Measurements from ENCODE around the gene TNFAIP2. TPM values are rescaled to one million over a fixed set of nuclear protein-coding genes. Genes with fewer than 3 reads are reported as not detected.

Gene TNFAIP2
- total and polyA plus RNA-seq, 2 experiments from 2014 or later = 9.6 to 51.8 TPM

GRCh38 chr14:103127861-103128598 is 4.8 kb downstream of the TNFAIP2 start:
- H3K4me3 ChIP-seq = no peak overlapping the region
- H3F3A ChIP-seq (ENCODE audit: insufficient read depth) = no peaks in the 10 kb centered on the region
- no peak overlapping the region for H3K9ac ChIP-seq
- in situ Hi-C loops (cut with MboI) = no loop called here
- 93% methylated on average over 16 of the region's 16 CpGs for WGBS, 2 experiments (ENCODE audit: low coverage in 1 of 2, low lambda C conversion rate in 2 of 2, missing lambda C conversion rate in 2 of 2)
- H3K4me1 ChIP-seq (ENCODE audit: insufficient read depth) = no peaks in the 10 kb centered on the region
- H3K4me2 ChIP-seq (ENCODE audit: unreplicated experiment) = no peak overlapping the region
- H3K27ac ChIP-seq = no peak overlapping the region
- TF ChIP-seq EZH2phosphoT487 (IDR thresholded peaks at IDR 0.05; ENCODE audit: insufficient read depth, low read depth) (no peak), EZH2 (IDR thresholded peaks at IDR 0.05; ENCODE audit: insufficient read depth, poor library complexity, severe bottlenecking) (no peak)
- no peak for DNase-seq
- no peaks in the 10 kb centered on the region for H4K20me1 ChIP-seq (ENCODE audit: insufficient read depth)
- no peak overlapping the region for H2AFZ ChIP-seq
- no peaks in the 10 kb centered on the region for H3K9me3 ChIP-seq (ENCODE audit: low read depth)
- H3K36me3 ChIP-seq (ENCODE audit: low read depth) = no peaks in the 10 kb centered on the region
- H3K27me3 ChIP-seq (replicated peaks; ENCODE audit: insufficient read depth) = no peaks in the 10 kb centered on the region
- H3K9me2 ChIP-seq (ENCODE audit: insufficient read depth) = no peaks in the 10 kb centered on the region
- H3K79me2 ChIP-seq (ENCODE audit: insufficient read depth) = no peaks in the 10 kb centered on the region

GRCh38 chr14:103128631-103129300 is 5.5 kb downstream of the TNFAIP2 start:
- H3K27me3 ChIP-seq (replicated peaks; ENCODE audit: insufficient read depth) = no peaks in the 10 kb centered on the region
- no peak overlapping the region for H3K4me3 ChIP-seq
- TF ChIP-seq EZH2phosphoT487 (IDR thresholded peaks at IDR 0.05; ENCODE audit: insufficient read depth, low read depth) (no peak), EZH2 (IDR thresholded peaks at IDR 0.05; ENCODE audit: insufficient read depth, poor library complexity, severe bottlenecking) (no peak)
- H3K79me2 ChIP-seq (ENCODE audit: insufficient read depth) = no peaks in the 10 kb centered on the region
- H3F3A ChIP-seq (ENCODE audit: insufficient read depth) = no peaks in the 10 kb centered on the region
- DNase-seq = no peak
- H4K20me1 ChIP-seq (ENCODE audit: insufficient read depth) = no peaks in the 10 kb centered on the region
- no peaks in the 10 kb centered on the region for H3K4me1 ChIP-seq (ENCODE audit: insufficient read depth)
- in situ Hi-C loops (cut with MboI) = no loop called here
- H3K9me2 ChIP-seq (ENCODE audit: insufficient read depth) = no peaks in the 10 kb centered on the region
- H3K36me3 ChIP-seq (ENCODE audit: low read depth) = no peaks in the 10 kb centered on the region
- H2AFZ ChIP-seq = no peak overlapping the region
- no peak overlapping the region for H3K9ac ChIP-seq
- WGBS, 2 experiments (ENCODE audit: low coverage in 1 of 2, low lambda C conversion rate in 2 of 2, missing lambda C conversion rate in 2 of 2) = 71 to 78% methylated on average over 13 of the region's 13 CpGs
- H3K27ac ChIP-seq = no peak overlapping the region
- H3K4me2 ChIP-seq (ENCODE audit: unreplicated experiment) = no peak overlapping the region
- H3K9me3 ChIP-seq (ENCODE audit: low read depth) = no peaks in the 10 kb centered on the region

- Histone ChIP-seq H2AFZ (no peak overlapping the region), H3K4me3 (no peak overlapping the region), H3K27ac (no peak overlapping the region), H3K9me3 (ENCODE audit: low read depth) (no peaks in the 10 kb centered on the region), H3K9me2 (ENCODE audit: insufficient read depth) (no peaks in the 10 kb centered on the region), H3K9ac (no peak overlapping the region), H3K36me3 (ENCODE audit: low read depth) (no peaks in the 10 kb centered on the region), H3F3A (ENCODE audit: insufficient read depth) (no peaks in the 10 kb centered on the region), H3K4me2 (ENCODE audit: unreplicated experiment) (no peak overlapping the region), H3K27me3 (replicated peaks; ENCODE audit: insufficient read depth) (no peaks in the 10 kb centered on the region), H3K4me1 (ENCODE audit: insufficient read depth) (no peaks in the 10 kb centered on the region), H4K20me1 (ENCODE audit: insufficient read depth) (no peaks in the 10 kb centered on the region), H3K79me2 (ENCODE audit: insufficient read depth) (no peaks in the 10 kb centered on the region)
- no peak for DNase-seq
- no peak for TF ChIP-seq EZH2 (IDR thresholded peaks at IDR 0.05; ENCODE audit: insufficient read depth, poor library complexity, severe bottlenecking)
- TF ChIP-seq EZH2phosphoT487 (IDR thresholded peaks at IDR 0.05; ENCODE audit: insufficient read depth, low read depth) = no peak
- in situ Hi-C loops (cut with MboI) = no loop called here
- WGBS, 2 experiments (ENCODE audit: low coverage in 1 of 2, low lambda C conversion rate in 2 of 2, missing lambda C conversion rate in 2 of 2) = 89% methylated on average over 12 of the region's 12 CpGs
These were observed 6.2 kb downstream of the TNFAIP2 start for GRCh38 chr14:103129301-103130016.

- H3K27ac ChIP-seq = no peak overlapping the region
- no peaks in the 10 kb centered on the region for H4K20me1 ChIP-seq (ENCODE audit: insufficient read depth)
- no peak for DNase-seq
- 89 to 93% methylated on average over 17 to 26 of the region's 26 CpGs for WGBS, 2 experiments (ENCODE audit: low coverage in 1 of 2, low lambda C conversion rate in 2 of 2, missing lambda C conversion rate in 2 of 2)
- no peaks in the 10 kb centered on the region for H3K36me3 ChIP-seq (ENCODE audit: low read depth)
- H3K79me2 ChIP-seq (ENCODE audit: insufficient read depth) = no peaks in the 10 kb centered on the region
- in situ Hi-C loops (cut with MboI) = no loop called here
- TF ChIP-seq EZH2 (IDR thresholded peaks at IDR 0.05; ENCODE audit: insufficient read depth, poor library complexity, severe bottlenecking) = no peak
- TF ChIP-seq EZH2phosphoT487 (IDR thresholded peaks at IDR 0.05; ENCODE audit: insufficient read depth, low read depth) = no peak
- no peak overlapping the region for H3K4me3 ChIP-seq
- H3K27me3 ChIP-seq (replicated peaks; ENCODE audit: insufficient read depth) = no peaks in the 10 kb centered on the region
- H3K4me1 ChIP-seq (ENCODE audit: insufficient read depth) = no peaks in the 10 kb centered on the region
- H3K9me2 ChIP-seq (ENCODE audit: insufficient read depth) = no peaks in the 10 kb centered on the region
- H3F3A ChIP-seq (ENCODE audit: insufficient read depth) = no peaks in the 10 kb centered on the region
- H3K9ac ChIP-seq = no peak overlapping the region
- H3K4me2 ChIP-seq (ENCODE audit: unreplicated experiment) = no peak overlapping the region
- no peak overlapping the region for H2AFZ ChIP-seq
- H3K9me3 ChIP-seq (ENCODE audit: low read depth) = no peaks in the 10 kb centered on the region
These were observed 6.9 kb downstream of the TNFAIP2 start for GRCh38 chr14:103130017-103130764.

Measured in GM23248 (cell line).